Measurements from ENCODE around the gene NBAS.
"Not testable (repeated sequence)": the region's sequence is repeated elsewhere in the genome, so short reads cannot be mapped to it uniquely, and the experiment has no call there.

Gene NBAS

GRCh38 chr2:15559379-15560139, 1.6 kb downstream of the NBAS start:
- DNase-seq (ENCODE audit: low spot score): no peak

DNA sequence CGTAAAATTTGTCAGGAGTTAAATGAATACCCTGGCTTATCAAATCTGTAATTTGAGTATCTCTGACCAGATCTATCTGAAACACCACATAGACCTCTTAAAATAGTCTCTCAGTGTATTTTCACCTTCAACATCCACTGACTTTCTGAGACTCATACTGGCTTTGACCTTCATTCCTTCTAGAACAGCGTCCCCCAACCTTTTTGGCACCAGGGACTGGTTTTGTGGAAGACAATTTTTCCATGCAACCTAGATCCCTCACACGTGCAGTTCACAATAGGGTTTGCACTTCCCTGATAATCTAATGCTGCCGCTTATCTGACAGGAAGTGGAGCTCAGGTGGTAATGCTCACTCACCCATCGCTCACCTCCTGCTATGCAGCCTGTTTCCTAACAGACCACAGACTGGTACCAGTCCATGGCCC, 3.2 kb downstream of the NBAS start:
- no peak for DNase-seq (ENCODE audit: low spot score)

DNA sequence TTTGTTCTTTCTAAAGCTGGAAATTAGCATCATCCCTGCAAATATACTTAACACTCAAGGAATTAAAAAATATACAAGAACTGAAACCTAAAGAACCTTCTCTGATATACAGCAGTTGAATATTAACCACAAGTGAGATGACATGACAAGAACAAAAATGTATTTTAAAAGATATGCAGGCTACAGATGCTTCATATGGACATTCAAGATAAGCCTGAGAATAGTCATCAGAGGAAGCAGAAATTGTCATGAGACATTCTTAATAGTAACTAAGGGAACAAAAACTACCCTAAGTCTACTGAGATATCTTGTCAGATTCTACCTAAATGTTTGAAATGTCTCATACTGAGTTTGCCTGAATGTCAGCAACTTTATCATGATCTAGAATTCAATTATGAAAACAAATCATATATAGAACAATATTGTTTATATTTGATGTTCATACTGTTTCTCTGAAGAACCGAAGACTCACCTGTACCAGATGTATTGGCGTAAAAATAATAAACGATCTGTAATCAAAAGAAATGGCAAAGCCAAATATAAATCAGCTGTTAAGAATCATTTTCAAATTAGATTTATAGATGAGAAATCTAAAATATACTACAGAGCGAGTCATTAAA, 4.7 kb downstream of the NBAS start:
- no peak for DNase-seq (ENCODE audit: low spot score)

DNA sequence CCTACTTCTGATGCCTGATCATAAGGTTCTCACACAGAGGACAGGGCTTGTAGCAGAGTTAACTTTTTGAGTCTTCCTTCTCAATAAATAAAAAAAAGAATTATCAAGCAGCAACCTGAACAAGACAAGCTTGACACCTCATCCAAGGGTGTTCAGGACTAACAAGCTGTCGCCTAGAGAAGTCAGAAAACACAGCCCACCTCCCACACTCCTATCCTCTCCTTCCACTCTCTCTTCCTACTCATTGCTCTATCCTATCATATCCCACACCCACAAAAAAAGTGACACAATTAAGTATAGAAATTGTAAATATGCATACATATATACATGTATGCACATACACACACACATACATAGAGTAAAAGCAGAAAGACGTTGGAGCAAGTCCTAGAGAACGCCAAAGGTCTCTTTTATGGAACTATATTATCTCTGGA, 5.4 kb downstream of the NBAS start:
- no peak for DNase-seq (ENCODE audit: low spot score)

DNA sequence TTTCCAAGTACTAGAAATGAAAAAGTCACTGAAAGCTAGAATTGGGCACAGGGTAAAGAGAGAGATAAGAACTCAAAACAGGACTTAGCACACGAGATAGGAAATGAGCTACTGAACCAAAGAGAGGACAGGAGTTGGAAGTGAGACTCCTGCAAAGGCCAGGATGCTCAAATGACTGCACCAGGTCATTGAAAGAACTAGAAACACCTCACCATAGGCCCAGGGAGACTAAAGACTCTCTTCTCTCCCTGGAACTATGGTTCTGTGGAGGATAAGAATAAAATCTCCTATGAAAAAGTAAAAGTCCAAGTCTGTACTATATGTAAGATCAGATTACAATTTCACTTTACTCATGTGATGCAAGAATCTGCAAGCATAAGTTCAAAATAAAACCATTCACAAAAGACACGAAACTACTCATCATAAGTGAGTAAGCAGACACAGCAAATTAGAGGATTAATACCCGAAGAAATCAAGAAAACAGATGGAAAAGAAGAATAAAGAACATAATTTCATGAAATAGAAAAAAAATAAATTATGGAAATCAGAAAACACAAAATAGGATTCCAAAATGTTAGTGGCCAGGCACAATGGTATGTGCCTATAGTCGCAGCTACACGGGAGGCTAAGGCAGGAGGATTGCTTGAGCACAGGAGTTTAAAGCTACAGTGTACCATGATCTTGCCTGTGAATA, 6.5 kb downstream of the NBAS start:
- DNase-seq (ENCODE audit: low spot score): no peak

GRCh38 chr2:15553951-15554350, 7.2 kb downstream of the NBAS start:
- DNase-seq (ENCODE audit: low spot score): no peak

DNA sequence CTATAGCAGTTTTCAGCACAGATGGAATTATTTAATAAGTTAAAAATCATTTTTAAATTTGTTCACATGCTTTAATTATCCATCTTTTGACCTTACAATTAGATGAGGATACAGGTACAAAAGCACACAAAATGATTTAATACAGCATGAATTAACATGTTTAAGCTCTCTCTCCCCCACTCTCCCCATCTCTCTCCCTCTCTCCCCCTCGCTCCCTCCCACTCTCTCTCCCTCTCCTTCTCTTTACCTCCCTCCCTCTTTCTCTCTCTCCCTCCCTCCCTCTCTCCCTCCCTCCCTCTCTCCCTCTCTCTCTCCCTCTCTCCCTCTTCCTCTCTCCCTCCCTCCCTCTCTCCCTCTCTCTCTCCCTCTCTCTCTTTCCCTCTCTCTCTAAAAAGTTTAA, 7.6 kb downstream of the NBAS start:
- no peak for DNase-seq (ENCODE audit: low spot score)

- no peak for DNase-seq (ENCODE audit: low spot score)
Observed at GRCh38 chr2:15548974-15549373, 12.2 kb downstream of the NBAS start.

- no peak for DNase-seq (ENCODE audit: low spot score)
Observed at GRCh38 chr2:15547115-15547876, 13.8 kb downstream of the NBAS start.

- DNase-seq (ENCODE audit: low spot score): no peak
Observed at GRCh38 chr2:15546297-15547098, 14.6 kb downstream of the NBAS start.

- DNase-seq (ENCODE audit: low spot score): no peak
Observed at GRCh38 chr2:15544227-15544626, 16.9 kb downstream of the NBAS start.

DNA sequence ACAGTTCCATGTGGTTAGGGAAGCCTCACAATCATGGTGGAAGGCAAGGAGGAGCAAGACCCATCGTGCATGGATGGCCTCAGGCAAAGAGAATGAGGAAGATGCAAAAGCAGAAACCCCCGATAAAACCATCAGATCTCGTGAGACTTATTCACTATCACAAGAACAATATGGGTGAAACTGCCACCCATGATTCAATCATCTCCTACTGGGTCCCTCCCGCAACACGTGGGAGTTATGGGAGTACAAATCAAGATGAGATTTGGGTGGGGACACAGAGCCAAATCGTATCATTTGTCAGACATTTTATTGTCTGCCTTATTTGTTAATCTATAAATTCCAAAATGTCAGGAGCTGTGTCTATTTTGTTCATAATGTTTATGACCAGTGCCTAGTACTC, 17.6 kb downstream of the NBAS start:
- DNase-seq (ENCODE audit: low spot score): no peak

DNA sequence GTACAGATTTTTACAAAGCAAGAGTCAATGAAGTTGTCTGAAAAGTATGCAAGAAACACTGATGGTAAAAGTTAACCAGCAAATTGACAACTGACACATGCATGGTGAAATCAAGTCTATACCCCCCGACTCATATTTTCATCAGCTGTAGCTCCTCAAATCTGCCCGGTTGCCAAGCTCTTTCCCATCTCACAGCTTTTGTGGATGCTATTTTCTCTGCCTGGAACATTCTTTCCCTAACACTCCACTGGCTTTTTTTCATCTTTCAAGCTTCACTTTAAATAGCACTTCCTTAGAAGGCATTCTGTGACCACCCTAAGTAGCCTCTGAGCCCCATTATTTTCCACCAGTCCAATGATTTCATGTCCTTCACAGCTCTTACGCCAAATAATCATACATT, 18.1 kb downstream of the NBAS start:
- DNase-seq (ENCODE audit: low spot score): no peak

GRCh38 chr2:15542269-15542668, 18.9 kb downstream of the NBAS start:
- not testable (repeated sequence) for DNase-seq (ENCODE audit: low spot score)

DNA sequence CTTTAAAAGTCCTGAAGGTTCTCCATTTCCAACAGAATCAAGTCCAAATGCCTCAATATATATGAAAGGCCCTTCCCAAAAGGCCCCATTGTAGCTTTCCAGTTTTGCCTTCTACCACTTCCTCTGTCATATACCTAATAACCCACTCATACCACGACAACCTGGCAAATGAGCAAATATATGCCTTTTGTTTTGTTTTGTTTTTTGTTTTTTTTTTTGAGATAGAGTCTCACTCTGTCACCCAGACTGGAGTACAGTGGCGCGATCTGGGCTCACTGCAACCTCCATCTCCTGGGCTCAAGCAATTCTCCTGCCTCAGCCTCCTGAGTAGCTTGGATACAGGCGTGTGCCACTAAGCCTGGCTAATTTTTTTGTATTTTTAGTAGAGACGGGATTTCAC, 20.6 kb downstream of the NBAS start:
- not testable (repeated sequence) for DNase-seq (ENCODE audit: low spot score)

DNA sequence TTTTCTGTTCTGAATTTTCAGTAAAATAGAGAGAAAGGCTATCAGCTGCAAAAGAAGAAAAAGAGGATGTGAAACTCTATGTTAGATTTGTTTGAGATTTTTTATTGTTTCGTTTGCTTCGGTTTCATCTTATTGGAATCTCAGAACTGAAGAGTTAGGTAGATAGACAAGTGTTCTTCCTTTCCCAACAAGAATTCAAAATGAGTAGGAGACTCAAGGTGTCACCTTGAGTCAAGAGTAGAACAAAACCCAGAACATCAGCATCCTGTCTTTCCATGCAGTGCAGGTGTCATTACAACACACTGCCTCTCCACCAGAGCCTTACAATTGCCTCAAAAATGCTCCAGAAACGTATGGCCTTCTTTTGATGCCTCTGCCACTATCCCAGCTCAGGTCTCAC, 21.1 kb downstream of the NBAS start:
- no peak for DNase-seq (ENCODE audit: low spot score)

GRCh38 chr2:15538792-15539191, 22.3 kb downstream of the NBAS start:
- DNase-seq (ENCODE audit: low spot score): no peak

- no peak for DNase-seq (ENCODE audit: low spot score)
Observed at GRCh38 chr2:15533860-15534480, 27.2 kb downstream of the NBAS start.

- DNase-seq (ENCODE audit: low spot score): no peak
Observed at GRCh38 chr2:15532996-15533395, 28.1 kb downstream of the NBAS start.

- DNase-seq (ENCODE audit: low spot score): no peak
Observed at GRCh38 chr2:15531095-15531854, 29.9 kb downstream of the NBAS start.
